Suprapubic skin (tissue), 3 donors: ENCODE data around the gene AKR7A2.

Experiments used
- CTCF ChIP-seq, 2 donors: fragments of 200-600 bp in 1 of 2; fragments of 450-650 bp in 1 of 2; sonication (generic) in 1 of 2; IDR thresholded peaks; one replicate each; pipeline ENCODE4 v1.5.1; 2016 to 2019; ENCODE audit warnings: antibody characterized with exemption in 2 of 2, mild to moderate bottlenecking in 1 of 2, moderate library complexity in 1 of 2
- EP300 ChIP-seq: sonication (generic); formaldehyde crosslinking; IDR thresholded peaks from one replicate; pipeline ENCODE4 v1.6.1; 2017; ENCODE audit warnings: antibody characterized with exemption

- no peak for TF ChIP-seq CTCF (IDR thresholded peaks at IDR 0.05)
- no peak for TF ChIP-seq EP300
These were observed 24.6 kb upstream of the AKR7A2 start for GRCh38 chr1:19336543-19336942.
